Measurements from ENCODE around the gene MRPL14. TPM values are rescaled to one million over a fixed set of nuclear protein-coding genes. Genes with fewer than 3 reads are reported as not detected.
A peak's percentile ranks its signal among the peaks of the same experiment; 100 is the strongest.
"Not testable (repeated sequence)": the region's sequence is repeated elsewhere in the genome, so short reads cannot be mapped to it uniquely, and the experiment has no call there.

Gene MRPL14
- total and polyA plus RNA-seq, 9 of the 15 experiments (the other 6 are each of a cell fraction or from before 2014, with no cell fraction given), result 126 to 424 (median 165) TPM

GRCh38 chr6:44145839-44146238 is 18.6 kb upstream of the MRPL14 start (continued):
- TF ChIP-seq RBM15 (IDR thresholded peaks at IDR 0.05; ENCODE audit: insufficient read depth, low read length) (no peak), ZNF561 (CRISPR knock-in tag; conservative IDR thresholded peaks at IDR 0.05) (no peak), U2AF1 (optimal IDR thresholded peaks at IDR 0.05; ENCODE audit: low read depth, low read length) (no peak), TCF3 (CRISPR knock-in tag; IDR thresholded peaks at IDR 0.05) (no peak), C11orf30 (IDR thresholded peaks at IDR 0.05; ENCODE audit: low read depth) (no peak)

GRCh38 chr6:44144536-44144935 is 17.3 kb upstream of the MRPL14 start:
- CTCF ChIA-PET (ENCODE audit: low intra/inter-chr PET ratio); H3K27me3 ChIP-seq (ENCODE audit: control insufficient read depth in 2 of 2, insufficient read depth in 2 of 2, low read length in 2 of 2); H3K4me2 ChIP-seq (ENCODE audit: insufficient read depth, low read length); FAIRE-seq; BruUV-seq (replicated peaks); H3K9ac ChIP-seq (ENCODE audit: insufficient read depth in 1 of 2, low read depth in 2 of 2, low read length in 2 of 2); in situ Hi-C loops (cut with MboI); H4K20me1 ChIP-seq (replicated peaks; ENCODE audit: control insufficient read depth, insufficient read depth, low read length); DNase-seq (ENCODE audit: extremely low read depth in 1 of 4, low spot score in 3 of 4); H3K4me3 ChIP-seq; H3K79me2 ChIP-seq (ENCODE audit: control insufficient read depth, insufficient read depth, low read length); intact Hi-C loops (cut with micrococcal nuclease); ATAC-seq; H3K9me3 ChIP-seq (replicated peaks; ENCODE audit: control insufficient read depth, insufficient read depth, low read depth, low read length); H3K27ac ChIP-seq (ENCODE audit: extremely low read depth, low read depth, low read length); H3K9me1 ChIP-seq (ENCODE audit: control insufficient read depth, insufficient read depth, low read length); H3K4me1 ChIP-seq (replicated peaks in 1 of 2; ENCODE audit: control insufficient read depth in 2 of 2, insufficient read depth in 2 of 2, low read length in 2 of 2); H2AFZ ChIP-seq (ENCODE audit: low read depth, low read length): not testable (repeated sequence)
- POLR2A ChIA-PET, result interaction anchor here (1.4 to 2.2 kb wide), 2 partner anchors 10 to 102 kb away, joined by 3 to 7 read pairs; partner anchors contain the start of gene HSP90AB1
- peaks cover 89% of the 10 kb centered on the region for H3K36me3 ChIP-seq (ENCODE audit: control insufficient read depth, insufficient read depth, low read length)
- 76% methylated on average over 3 of the region's 3 CpGs for WGBS (ENCODE audit: insufficient coverage, low coverage, missing lambda C conversion rate)
- peak; percentile 5 for TF ChIP-seq RBM25 (IDR thresholded peaks at IDR 0.05; ENCODE audit: low read depth, low read length, severe bottlenecking)

Measured in K562 (cell line).